ENCODE results near the gene MVB12B. TPM values are rescaled to one million over a fixed set of nuclear protein-coding genes. Genes with fewer than 3 reads are reported as not detected.
"Not testable (repeated sequence)": the region's sequence is repeated elsewhere in the genome, so short reads cannot be mapped to it uniquely, and the experiment has no call there.

MVB12B gene
- total RNA-seq (2014; rRNA removed; shearing (Covaris generic)) = 5.1 and 6.2 TPM in 2 replicates
- polyA plus RNA-seq (2015; cell fraction: cytosol; rRNA removed) = 7.4 and 7.6 TPM in 2 replicates
- polyA plus RNA-seq (2015; cell fraction: nucleus; rRNA removed) = 5.8 and 6.3 TPM in 2 replicates

GRCh38 chr9:126326228-126327005, at the start of gene MVB12B:
TSS of gene MVB12B (plus strand) at chr9:126326829. CDS start at chr9:126326930, 101 bp downstream.
- no peak for DNase-seq (ENCODE audit: low read depth)

DNA sequence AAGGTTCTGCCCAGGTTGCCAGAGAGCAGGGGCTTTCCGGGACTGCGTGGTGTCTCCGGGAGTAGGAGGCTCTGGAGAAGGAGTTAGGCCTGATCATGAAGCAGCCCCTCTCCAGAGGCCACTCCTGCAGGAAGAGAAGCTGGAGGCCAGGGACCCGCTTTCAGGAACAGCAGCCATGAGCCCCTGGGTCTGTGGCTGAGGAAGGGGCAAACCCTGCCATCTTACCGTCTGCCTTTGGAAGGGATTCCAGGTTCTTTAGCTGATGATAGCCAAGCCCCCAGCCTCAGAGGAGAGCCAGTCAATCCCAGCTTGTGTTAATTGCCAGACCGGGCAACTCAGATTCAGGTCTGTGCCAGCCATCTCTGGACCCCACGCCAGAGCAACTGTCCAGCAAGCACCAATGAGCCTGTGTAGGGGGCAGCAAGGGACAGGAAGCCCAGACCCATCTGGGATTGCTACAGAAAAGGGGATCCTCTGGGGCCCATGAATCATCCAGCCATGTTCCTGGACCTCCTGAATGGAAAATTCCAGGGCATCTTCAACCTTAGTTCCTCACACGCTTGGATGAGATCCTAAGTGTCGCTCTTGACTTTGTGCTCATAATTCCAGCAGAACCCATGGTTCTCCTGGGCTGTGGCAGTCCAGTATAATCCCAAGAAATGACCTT, 42.7 kb upstream of the MVB12B start:
- no peak for DNase-seq (ENCODE audit: low read depth)

DNA sequence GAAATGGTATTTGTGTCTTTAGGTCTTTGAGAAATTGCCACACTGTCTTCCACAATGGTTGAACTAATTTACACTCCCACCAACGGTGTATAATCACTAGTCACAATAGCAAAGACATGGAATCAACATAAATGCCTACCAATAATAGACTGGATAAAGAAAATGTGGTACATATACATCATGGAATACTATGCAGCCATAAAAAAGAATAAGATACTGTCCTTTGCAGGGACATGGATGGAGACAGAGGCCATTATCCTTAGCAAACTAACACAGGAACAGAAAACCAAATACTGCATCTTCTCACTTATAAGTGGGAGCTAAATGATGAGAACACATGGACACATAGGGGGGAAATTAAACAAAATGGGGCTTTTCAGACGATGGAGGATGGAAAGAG, 41.0 kb upstream of the MVB12B start:
- not testable (repeated sequence) for DNase-seq (ENCODE audit: low read depth)

DNA sequence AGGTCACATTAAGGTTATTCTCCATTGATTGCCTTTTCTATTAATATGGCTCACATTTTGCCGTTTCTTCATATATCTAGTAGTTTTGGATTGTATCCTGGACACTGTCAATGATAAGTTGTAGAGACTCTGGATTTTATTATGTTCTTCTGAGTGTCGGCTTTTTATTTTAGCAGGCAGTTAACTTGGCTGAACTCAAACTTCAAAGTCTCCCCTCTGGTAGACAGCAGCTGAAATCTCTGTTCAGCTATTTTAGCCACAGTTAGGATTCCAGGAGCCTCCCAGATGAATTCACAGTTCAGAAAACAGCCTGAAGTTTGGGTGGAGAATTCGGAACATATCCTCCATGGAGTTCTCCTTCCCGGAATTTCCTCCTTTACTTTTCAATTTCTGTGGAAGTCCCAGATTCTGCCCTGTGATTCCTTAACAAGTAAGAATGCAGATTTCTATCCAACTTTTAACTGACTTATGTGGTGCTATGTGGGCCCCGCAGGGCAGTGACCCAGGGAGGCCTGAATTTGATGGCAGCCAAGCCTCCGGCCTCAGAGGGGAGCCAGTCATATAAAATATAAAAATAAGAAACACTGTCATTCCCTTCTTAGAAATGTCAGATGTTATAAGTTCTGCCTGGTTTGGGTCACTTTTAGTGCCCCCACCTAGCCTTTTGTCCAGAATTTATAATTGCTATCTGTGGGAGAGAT, 39.3 kb upstream of the MVB12B start:
- DNase-seq (ENCODE audit: low read depth) = no peak

GRCh38 chr9:126290871-126291270, 35.8 kb upstream of the MVB12B start:
- no peak for DNase-seq (ENCODE audit: low read depth)

DNA sequence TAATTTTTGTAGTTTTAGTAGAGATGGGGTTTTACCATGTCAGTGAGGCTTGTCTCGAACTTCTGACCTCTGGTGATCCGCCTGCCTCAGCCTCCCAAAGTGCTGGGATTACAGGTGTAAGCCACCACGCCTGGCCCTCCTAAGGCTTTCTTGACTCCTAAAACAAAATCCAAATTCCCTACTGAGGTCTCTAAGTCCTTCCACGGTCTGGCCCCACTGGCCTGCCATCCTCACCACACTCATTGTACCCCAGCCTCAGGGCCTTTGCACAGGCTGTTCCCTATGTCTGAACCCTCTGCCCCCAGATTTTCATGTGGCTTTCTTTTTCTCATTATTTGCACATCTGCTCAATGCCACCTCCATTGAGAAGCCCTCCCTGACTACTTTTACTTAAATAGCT, 34.7 kb upstream of the MVB12B start:
- no peak for DNase-seq (ENCODE audit: low read depth)

- DNase-seq (ENCODE audit: low read depth) = no peak
Measured at GRCh38 chr9:126292736-126293521, 33.7 kb upstream of the MVB12B start.

- no peak for DNase-seq (ENCODE audit: low read depth)
Measured at GRCh38 chr9:126293522-126293889, 33.1 kb upstream of the MVB12B start.

GRCh38 chr9:126294331-126295081, 32.1 kb upstream of the MVB12B start:
- no peak for DNase-seq (ENCODE audit: low read depth)

GRCh38 chr9:126295082-126295477, 31.5 kb upstream of the MVB12B start:
- DNase-seq (ENCODE audit: low read depth) = no peak

- no peak for DNase-seq (ENCODE audit: low read depth)
Measured at GRCh38 chr9:126295516-126295915, 31.1 kb upstream of the MVB12B start.

GRCh38 chr9:126295936-126296600, 30.6 kb upstream of the MVB12B start:
- DNase-seq (ENCODE audit: low read depth) = peak; percentile 13

- no peak for DNase-seq (ENCODE audit: low read depth)
Measured at GRCh38 chr9:126296687-126297086, 29.9 kb upstream of the MVB12B start.

- no peak for DNase-seq (ENCODE audit: low read depth)
Measured at GRCh38 chr9:126297661-126298060, 29.0 kb upstream of the MVB12B start.

GRCh38 chr9:126298063-126298801, 28.4 kb upstream of the MVB12B start:
- no peak for DNase-seq (ENCODE audit: low read depth)

GRCh38 chr9:126299706-126300276, 26.8 kb upstream of the MVB12B start:
- no peak for DNase-seq (ENCODE audit: low read depth)

DNA sequence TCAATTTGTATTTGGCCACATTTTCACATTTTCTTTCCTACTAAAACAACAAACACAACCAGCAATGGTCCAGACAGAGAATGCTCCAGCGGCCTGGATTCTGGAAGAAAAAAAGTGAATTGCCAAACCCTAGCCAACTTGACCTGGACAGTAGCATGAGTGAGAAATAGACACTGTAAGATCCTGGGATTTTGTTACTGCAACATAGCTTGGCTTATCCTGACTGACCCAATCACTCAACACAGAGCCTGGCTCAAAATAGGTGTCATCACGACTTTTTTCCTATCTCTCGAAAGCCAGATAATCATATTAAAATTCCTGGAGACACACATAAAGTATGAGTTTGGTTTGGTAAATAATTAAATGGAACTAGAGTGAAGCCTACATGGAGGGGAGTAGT, 25.4 kb upstream of the MVB12B start:
- DNase-seq (ENCODE audit: low read depth) = no peak

- peak; percentile 56 for DNase-seq (ENCODE audit: low read depth)
Measured at GRCh38 chr9:126301985-126302603, 24.5 kb upstream of the MVB12B start.
